ENCODE data around the gene SPPL3. TPM values are rescaled to one million over a fixed set of nuclear protein-coding genes. Genes with fewer than 3 reads are reported as not detected.

The SPPL3 gene
- total RNA-seq, 1 experiment from 2014 or later: 9.7 TPM

- no peak for DNase-seq (ENCODE audit: low read depth)
Measured at GRCh38 chr12:120725151-120725658, 179.0 kb downstream of the SPPL3 start.

GRCh38 chr12:120724720-120725119, 179.4 kb downstream of the SPPL3 start:
- DNase-seq (ENCODE audit: low read depth): no peak

- no peak for DNase-seq (ENCODE audit: low read depth)
Measured at GRCh38 chr12:120722784-120723183, 181.4 kb downstream of the SPPL3 start.

GRCh38 chr12:120721866-120722265, 182.3 kb downstream of the SPPL3 start:
- DNase-seq (ENCODE audit: low read depth): no peak

GRCh38 chr12:120720987-120721801, 183.0 kb downstream of the SPPL3 start:
- DNase-seq (ENCODE audit: low read depth): no peak

GRCh38 chr12:120720234-120720986, 183.7 kb downstream of the SPPL3 start:
- peak; percentile 60 for DNase-seq (ENCODE audit: low read depth)

GRCh38 chr12:120719496-120720233, 184.5 kb downstream of the SPPL3 start:
- DNase-seq (ENCODE audit: low read depth): no peak

- no peak for DNase-seq (ENCODE audit: low read depth)
Measured at GRCh38 chr12:120719072-120719471, 185.1 kb downstream of the SPPL3 start.

GRCh38 chr12:120718055-120718454, 186.1 kb downstream of the SPPL3 start:
- DNase-seq (ENCODE audit: low read depth): no peak

GRCh38 chr12:120713861-120714482, 190.2 kb downstream of the SPPL3 start:
- DNase-seq (ENCODE audit: low read depth): peak; percentile 81

GRCh38 chr12:120712610-120713009, 191.5 kb downstream of the SPPL3 start:
- no peak for DNase-seq (ENCODE audit: low read depth)

Other genes starting within 250 kb of the SPPL3 start
- 105 and 148 TPM in 2 replicates for gene MLEC, start 217.2 kb downstream of the SPPL3 start, total RNA-seq (2014; rRNA removed; shearing (Covaris generic))
- 4.8 and 11.1 TPM in 2 replicates for gene UNC119B, start 193.9 kb downstream of the SPPL3 start, total RNA-seq (2014; rRNA removed; shearing (Covaris generic))
- gene ACADS, start 178.5 kb downstream of the SPPL3 start, total RNA-seq (2014; rRNA removed; shearing (Covaris generic)): 4.8 and 9.1 TPM in 2 replicates
- gene HNF1A, start 74.2 kb upstream of the SPPL3 start, total RNA-seq (2014; rRNA removed; shearing (Covaris generic)): not detected in 2 replicates
- 11.5 and 18.2 TPM in 2 replicates for gene C12orf43, start 112.1 kb upstream of the SPPL3 start, total RNA-seq (2014; rRNA removed; shearing (Covaris generic))
- gene OASL, start 134.9 kb upstream of the SPPL3 start, total RNA-seq (2014; rRNA removed; shearing (Covaris generic)): 110 and 115 TPM in 2 replicates
- gene P2RX7, start 228.5 kb upstream of the SPPL3 start, total RNA-seq (2014; rRNA removed; shearing (Covaris generic)): 2.8 and 6.1 TPM in 2 replicates

Measured in M059J (cell line).